ENCODE measurements around the gene ENTPD1. TPM values are rescaled to one million over a fixed set of nuclear protein-coding genes. Genes with fewer than 3 reads are reported as not detected.
A peak's percentile ranks its signal among the peaks of the same experiment; 100 is the strongest.

Gene ENTPD1
- total and polyA plus RNA-seq, 9 of the 15 experiments (the other 6 are each of a cell fraction or from before 2014, with no cell fraction given), result 0.07 to 1.5 (median 0.37) TPM

GRCh38 chr10:95864906-95865813 lies 109.2 kb downstream of the ENTPD1 start:
- 30% methylated on average over 7 of the region's 7 CpGs for WGBS (ENCODE audit: insufficient coverage, low coverage, missing lambda C conversion rate)
- in situ Hi-C loops (cut with MboI), result no loop called here
- H3K9me1 ChIP-seq (ENCODE audit: control insufficient read depth, insufficient read depth, low read length), result no peaks in the 10 kb centered on the region
- ATAC-seq, result peak; percentile 96
- no peaks in the 10 kb centered on the region for H3K27me3 ChIP-seq (ENCODE audit: control insufficient read depth in 2 of 2, insufficient read depth in 2 of 2, low read length in 2 of 2)
- FAIRE-seq, result peak; percentile 86
- H3K36me3 ChIP-seq (ENCODE audit: control insufficient read depth, insufficient read depth, low read length), result no peaks in the 10 kb centered on the region
- no peaks in the 10 kb centered on the region for H3K79me2 ChIP-seq (ENCODE audit: control insufficient read depth, insufficient read depth, low read length)
- H2AFZ ChIP-seq (ENCODE audit: low read depth, low read length), result peak overlapping the region; percentile 20; the same call in 1 of the 2 replicates
- no peak overlapping the region for H3K4me3 ChIP-seq
- H3K9me3 ChIP-seq (replicated peaks; ENCODE audit: control insufficient read depth, insufficient read depth, low read depth, low read length), result no peaks in the 10 kb centered on the region
- H3K9ac ChIP-seq (ENCODE audit: insufficient read depth in 1 of 2, low read depth in 2 of 2, low read length in 2 of 2), result no peak overlapping the region
- ChIA-PET POLR2A (no interaction called here), CTCF (ENCODE audit: low intra/inter-chr PET ratio) (interaction anchor here (2.5 kb wide), 1 partner anchor 170 kb away, joined by 21 read pairs; the partner anchor contains the start of gene TCTN3)
- no peaks in the 10 kb centered on the region for H4K20me1 ChIP-seq (replicated peaks; ENCODE audit: control insufficient read depth, insufficient read depth, low read length)
- no TSS peak for BruUV-seq (replicated peaks)
- DNase-seq (ENCODE audit: extremely low read depth in 1 of 4, low spot score in 3 of 4), result peak; percentile 32 to 59 (median 36)
- no peaks in the 10 kb centered on the region for H3K4me1 ChIP-seq (replicated peaks in 1 of 2; ENCODE audit: control insufficient read depth in 2 of 2, insufficient read depth in 2 of 2, low read length in 2 of 2)
- no peak overlapping the region for H3K27ac ChIP-seq (ENCODE audit: extremely low read depth, low read depth, low read length)
- no peak overlapping the region for H3K4me2 ChIP-seq (ENCODE audit: insufficient read depth, low read length)
- intact Hi-C loops (cut with micrococcal nuclease), result loop anchor here (2.0 kb wide), 1 partner anchor 170 kb away; no protein-coding TSS in a partner anchor
- no peak for TF ChIP-seq HOMEZ (CRISPR knock-in tag; IDR thresholded peaks at IDR 0.05)
- no peak for TF ChIP-seq E2F3 (CRISPR knock-in tag; IDR thresholded peaks at IDR 0.05)
- TF ChIP-seq CEBPG (CRISPR knock-in tag; IDR thresholded peaks at IDR 0.05), result no peak
- TF ChIP-seq CEBPG (tag; conservative IDR thresholded peaks at IDR 0.05 in 1 of 2, IDR thresholded peaks at IDR 0.05 in 1 of 2), result peak in 1 of 2 experiments; percentile 90; a peak in 2 of 4 replicates
- peak; percentile 72 to 80 for TF ChIP-seq RAD21 (CRISPR knock-in tag; conservative IDR thresholded peaks at IDR 0.05 in 1 of 2, IDR thresholded peaks at IDR 0.05 in 1 of 2)
- TF ChIP-seq HNRNPUL1 (IDR thresholded peaks at IDR 0.05; ENCODE audit: low read length), result no peak
- 0 out of 2 replicates have a peak, but pooled peaks have one; percentile 43 for TF ChIP-seq SMC3 (conservative IDR thresholded peaks at IDR 0.05; ENCODE audit: insufficient read depth, low read depth, low read length)
- TF ChIP-seq CTCF (IDR thresholded peaks at IDR 0.05 in 2 of 3, conservative IDR thresholded peaks at IDR 0.05 in 1 of 3; ENCODE audit: insufficient read depth in 2 of 3, low read depth in 1 of 3, low read length in 3 of 3), result peak; percentile 59 to 69 (median 69)
- peak; percentile 59 for TF ChIP-seq ATF3 (IDR thresholded peaks at IDR 0.05)
- TF ChIP-seq ATF3 (CRISPR knock-in tag; conservative IDR thresholded peaks at IDR 0.05), result no peak
- no peak for TF ChIP-seq HMBOX1 (IDR thresholded peaks at IDR 0.05)
- TF ChIP-seq ELF1 (tag; IDR thresholded peaks at IDR 0.05), result peak; percentile 61

Data from K562 (cell line).